Mammary epithelial cell (primary cell): Measurements from ENCODE around the gene MTMR11.
"Not testable (repeated sequence)": the region's sequence is repeated elsewhere in the genome, so short reads cannot be mapped to it uniquely, and the experiment has no call there.

Source experiments
- CTCF ChIP-seq, 2 donors: IDR thresholded peaks in 1 of 2; conservative IDR thresholded peaks in 1 of 2; 2 replicates each; pipeline ENCODE4 v1.5.1; 2011 to 2012; ENCODE audit warnings: inconsistent platforms in 2 of 2, low read length in 2 of 2, mild to moderate bottlenecking in 2 of 2, control low read depth in 1 of 2, low read depth in 1 of 2; ENCODE audit not compliant: insufficient read depth in 1 of 2; ENCODE audit errors: extremely low read depth in 1 of 2
- EZH2 ChIP-seq: IDR thresholded peaks from 2 replicates; pipeline ENCODE4 v1.6.1; 2012; ENCODE audit warnings: low read length, inconsistent platforms, borderline replicate concordance

- not testable (repeated sequence) for TF ChIP-seq CTCF (conservative IDR thresholded peaks at IDR 0.05 in 1 of 2, IDR thresholded peaks at IDR 0.05 in 1 of 2; ENCODE audit: extremely low read depth in 1 of 2, insufficient read depth in 1 of 2, low read depth in 1 of 2, low read length in 2 of 2); EZH2
Observed at GRCh38 chr1:149938668-149939003, 2.0 kb upstream of the MTMR11 start.
